ENCODE results near the gene ABCC10.

DNA sequence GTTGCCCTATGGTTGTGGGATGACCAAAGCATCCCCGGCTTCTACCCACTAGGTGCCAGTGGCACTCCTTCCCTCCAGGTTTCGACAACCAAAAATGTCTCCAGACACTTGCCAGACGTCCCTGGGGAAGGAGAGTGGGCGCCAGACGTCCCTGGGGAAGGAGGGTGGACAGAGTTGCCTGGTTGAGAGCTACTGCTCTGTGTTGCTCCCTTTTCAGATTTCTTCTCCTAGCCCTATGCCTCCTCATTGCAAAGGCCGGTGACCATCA lies 69.7 kb downstream of the ABCC10 start:
- TF ChIP-seq, protein P1, sequence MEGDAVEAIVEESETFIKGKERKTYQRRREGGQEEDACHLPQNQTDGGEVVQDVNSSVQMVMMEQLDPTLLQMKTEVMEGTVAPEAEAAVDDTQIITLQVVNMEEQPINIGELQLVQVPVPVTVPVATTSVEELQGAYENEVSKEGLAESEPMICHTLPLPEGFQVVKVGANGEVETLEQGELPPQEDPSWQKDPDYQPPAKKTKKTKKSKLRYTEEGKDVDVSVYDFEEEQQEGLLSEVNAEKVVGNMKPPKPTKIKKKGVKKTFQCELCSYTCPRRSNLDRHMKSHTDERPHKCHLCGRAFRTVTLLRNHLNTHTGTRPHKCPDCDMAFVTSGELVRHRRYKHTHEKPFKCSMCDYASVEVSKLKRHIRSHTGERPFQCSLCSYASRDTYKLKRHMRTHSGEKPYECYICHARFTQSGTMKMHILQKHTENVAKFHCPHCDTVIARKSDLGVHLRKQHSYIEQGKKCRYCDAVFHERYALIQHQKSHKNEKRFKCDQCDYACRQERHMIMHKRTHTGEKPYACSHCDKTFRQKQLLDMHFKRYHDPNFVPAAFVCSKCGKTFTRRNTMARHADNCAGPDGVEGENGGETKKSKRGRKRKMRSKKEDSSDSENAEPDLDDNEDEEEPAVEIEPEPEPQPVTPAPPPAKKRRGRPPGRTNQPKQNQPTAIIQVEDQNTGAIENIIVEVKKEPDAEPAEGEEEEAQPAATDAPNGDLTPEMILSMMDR (IDR thresholded peaks at IDR 0.05; ENCODE audit: low read depth, low read length, poor library complexity, severe bottlenecking), result no peak
- no peak for TF ChIP-seq EZH2phosphoT487 (IDR thresholded peaks at IDR 0.05; ENCODE audit: borderline replicate concordance, low read length)

All from DOHH2 (cell line).